Measurements from ENCODE around the gene TTLL6.

Gene TTLL6

DNA sequence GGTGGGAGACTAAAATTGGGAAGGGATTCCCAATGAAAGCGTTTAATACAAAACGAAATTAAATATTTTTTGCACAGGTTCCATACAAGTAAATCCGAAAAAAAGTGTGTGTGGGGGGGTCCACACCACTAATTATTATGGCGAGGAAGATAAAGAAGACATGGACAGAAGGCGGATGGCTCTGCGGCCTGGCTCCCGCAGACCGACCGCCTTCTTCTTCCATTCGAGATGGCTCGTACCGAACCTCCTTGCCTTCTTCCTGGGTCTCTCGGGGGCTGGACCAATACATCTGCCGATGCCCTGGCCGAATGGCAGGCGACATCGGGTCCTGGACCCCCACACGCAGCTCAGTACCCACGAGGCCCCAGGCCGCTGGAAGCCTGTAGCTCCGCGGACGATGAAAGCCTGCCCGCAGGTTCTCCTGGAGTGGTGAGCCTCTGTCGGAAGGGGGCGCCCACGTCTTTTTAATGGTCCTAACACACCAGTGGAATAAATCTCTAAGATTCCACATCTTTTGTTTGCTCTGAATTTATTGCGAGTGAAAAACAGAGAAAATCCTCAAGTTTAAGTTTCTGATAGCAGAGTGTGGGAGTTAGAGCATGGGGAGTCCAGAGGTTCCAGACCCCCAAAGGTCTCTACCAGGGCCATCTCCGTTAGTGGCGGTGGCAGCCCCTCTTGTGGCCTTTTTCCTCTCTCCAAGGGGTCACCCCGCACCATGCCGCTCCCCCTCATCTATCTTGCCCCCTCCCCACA lies 92.6 kb downstream of the TTLL6 start:
- WGBS, 2 experiments: 8 to 10% methylated on average over 32 of the region's 32 CpGs
- Histone ChIP-seq H3K27me3 (ENCODE audit: control insufficient read depth, insufficient read depth, low read length, poor library complexity, severe bottlenecking) (peaks cover 100% of the 10 kb centered on the region), H3K4me1 (ENCODE audit: control insufficient read depth, insufficient read depth, low read length) (peaks cover 1% of the 10 kb centered on the region), H3K9me3 (ENCODE audit: control insufficient read depth, low read length) (no peaks in the 10 kb centered on the region), H3K4me3 (ENCODE audit: insufficient read depth, low read depth, low read length) (no peak overlapping the region), H3K36me3 (ENCODE audit: control insufficient read depth, insufficient read depth, low read length) (no peaks in the 10 kb centered on the region), H3K27ac (ENCODE audit: insufficient read depth, low read depth, low read length, poor library complexity, severe bottlenecking) (no peak overlapping the region)

DNA sequence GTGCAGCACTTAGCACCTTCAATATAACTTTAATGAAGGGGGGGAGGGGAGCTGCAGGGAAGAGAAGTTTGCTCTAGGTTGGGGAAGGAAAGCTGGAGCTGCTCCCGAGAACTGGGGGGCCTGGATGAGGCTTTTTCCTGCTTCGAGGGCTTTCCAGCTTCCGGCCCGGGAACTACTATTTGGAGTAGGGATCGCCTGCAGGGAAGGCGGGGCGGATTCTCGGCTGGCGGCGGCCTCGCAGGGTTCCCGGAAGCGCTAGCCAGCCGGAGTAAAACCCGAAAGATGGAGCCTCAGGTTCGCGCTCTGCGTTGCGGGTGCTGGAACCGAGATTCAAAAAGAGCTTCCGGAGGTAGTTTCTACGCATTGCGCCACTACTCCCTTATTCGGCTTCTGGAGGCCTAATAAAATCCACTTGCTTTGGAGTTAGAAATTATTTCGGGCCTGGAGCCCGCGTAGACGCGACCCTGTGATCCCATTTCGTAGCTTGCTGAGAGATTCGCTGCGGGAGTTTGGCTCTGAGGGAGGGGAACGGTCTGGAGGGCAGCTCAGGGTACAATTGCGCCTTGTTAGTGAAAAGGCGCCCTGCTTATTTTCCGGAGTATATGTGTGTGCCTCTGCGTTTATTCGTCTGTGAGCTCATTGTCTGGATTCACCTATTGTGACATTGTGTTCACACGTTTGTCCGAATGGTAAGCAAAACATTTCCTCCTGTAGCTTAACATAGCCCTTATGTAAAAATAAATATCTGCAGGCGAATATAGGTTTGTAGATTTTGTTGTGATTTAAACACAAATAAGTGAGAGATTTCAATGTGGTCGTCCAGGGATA lies 93.4 kb downstream of the TTLL6 start:
- 2% methylated on average over 41 to 42 of the region's 42 CpGs for whole genome bisulfite sequencing, 2 experiments
- H3K27me3 ChIP-seq (ENCODE audit: control insufficient read depth, insufficient read depth, low read length, poor library complexity, severe bottlenecking): peaks cover 100% of the 10 kb centered on the region
- no peaks in the 10 kb centered on the region for H3K9me3 ChIP-seq (ENCODE audit: control insufficient read depth, low read length)
- H3K36me3 ChIP-seq (ENCODE audit: control insufficient read depth, insufficient read depth, low read length): no peaks in the 10 kb centered on the region
- peaks cover 9% of the 10 kb centered on the region for H3K4me1 ChIP-seq (ENCODE audit: control insufficient read depth, insufficient read depth, low read length)
- no peak overlapping the region for H3K4me3 ChIP-seq (ENCODE audit: insufficient read depth, low read depth, low read length)
- no peak overlapping the region for H3K27ac ChIP-seq (ENCODE audit: insufficient read depth, low read depth, low read length, poor library complexity, severe bottlenecking)

DNA sequence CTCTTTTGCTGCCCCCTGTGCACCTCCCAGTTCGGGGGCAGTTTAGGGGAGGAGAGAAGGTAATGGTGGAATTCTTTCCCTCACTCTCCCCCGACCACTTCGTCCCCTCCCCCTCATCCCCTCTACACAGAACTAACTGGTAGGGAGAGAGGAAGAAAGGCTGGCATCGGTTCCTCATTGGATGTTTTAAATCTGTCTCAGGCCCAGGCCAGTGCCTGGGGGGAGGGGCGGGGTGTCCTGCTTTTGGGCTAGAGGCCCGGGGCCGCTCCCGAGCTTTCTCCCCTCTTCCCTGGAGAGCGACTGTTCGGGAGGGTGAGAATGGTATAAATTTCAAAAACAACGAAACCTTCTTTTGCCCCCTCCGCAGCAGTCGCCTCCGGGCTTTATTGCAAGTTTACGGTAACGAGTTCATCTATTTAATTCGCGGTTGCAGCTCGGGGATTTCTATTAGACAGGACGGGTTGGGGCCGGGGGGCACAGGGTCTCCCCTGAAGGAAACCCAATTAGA lies 94.1 kb downstream of the TTLL6 start, which contains the start of gene PRAC2:
Gene PRAC2, plus strand, starts transcription at position 271 of the 508 bp plus-strand sequence. CDS start 1,226 bp downstream, outside the sequence.
- no peak within 1 kb of the TSS for H3K4me3 ChIP-seq (ENCODE audit: insufficient read depth, low read depth, low read length)
- 3 to 5% methylated on average over 18 to 19 of the region's 21 CpGs for WGBS, 2 experiments
- H3K36me3 ChIP-seq (ENCODE audit: control insufficient read depth, insufficient read depth, low read length): no peaks in the 10 kb centered on the region
- no peak within 1 kb of the TSS for H3K27ac ChIP-seq (ENCODE audit: insufficient read depth, low read depth, low read length, poor library complexity, severe bottlenecking)
- H3K27me3 ChIP-seq (ENCODE audit: control insufficient read depth, insufficient read depth, low read length, poor library complexity, severe bottlenecking): peaks cover 100% of the 10 kb centered on the region
- peaks cover 15% of the 10 kb centered on the region for H3K4me1 ChIP-seq (ENCODE audit: control insufficient read depth, insufficient read depth, low read length)
- no peaks in the 10 kb centered on the region for H3K9me3 ChIP-seq (ENCODE audit: control insufficient read depth, low read length)

DNA sequence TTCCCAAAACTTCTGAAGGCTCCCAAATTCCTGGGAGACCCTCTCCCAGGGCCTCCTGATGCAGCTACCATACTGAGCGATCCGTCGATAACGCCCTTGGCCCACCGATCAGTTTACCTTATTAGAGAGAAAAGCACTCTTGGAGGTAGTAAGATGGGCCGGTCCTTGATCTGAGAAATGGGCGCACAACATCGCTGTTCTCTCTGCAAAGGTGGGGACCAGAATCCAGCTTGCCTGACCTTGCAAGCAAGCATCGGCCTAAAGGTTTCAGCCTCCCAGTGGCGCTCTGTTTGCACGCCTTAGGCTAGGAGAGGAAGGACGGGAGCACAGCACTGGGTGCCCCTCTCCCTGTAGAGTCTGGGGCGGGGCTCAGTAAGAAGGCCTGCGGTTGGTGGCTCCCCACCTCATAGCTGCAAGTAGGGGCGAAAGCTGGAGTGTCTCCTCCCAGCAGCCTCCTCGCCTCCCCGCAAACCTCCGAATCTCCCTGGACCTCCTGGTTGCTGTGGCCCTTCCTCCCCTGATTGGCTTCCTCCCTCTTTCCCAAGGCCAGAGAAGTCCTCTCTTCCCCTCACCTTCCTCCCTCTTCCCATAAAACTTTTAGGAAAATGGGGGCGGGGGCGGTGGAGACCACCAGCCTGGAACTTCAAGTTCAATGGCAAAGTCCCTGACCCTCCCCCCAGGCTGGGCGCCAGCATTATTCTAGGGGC lies 94.7 kb downstream of the TTLL6 start, which contains the start of gene PRAC1:
Gene PRAC1, minus strand, starts transcription at position 318 of the 707 bp plus-strand sequence. Its CDS starts 126 bp downstream, at position 192.
- Histone ChIP-seq H3K36me3 (ENCODE audit: control insufficient read depth, insufficient read depth, low read length) (no peaks in the 10 kb centered on the region), H3K4me1 (ENCODE audit: control insufficient read depth, insufficient read depth, low read length) (peaks cover 15% of the 10 kb centered on the region), H3K4me3 (ENCODE audit: insufficient read depth, low read depth, low read length) (no peak within 1 kb of the TSS), H3K27me3 (ENCODE audit: control insufficient read depth, insufficient read depth, low read length, poor library complexity, severe bottlenecking) (peaks cover 100% of the 10 kb centered on the region), H3K9me3 (ENCODE audit: control insufficient read depth, low read length) (no peaks in the 10 kb centered on the region), H3K27ac (ENCODE audit: insufficient read depth, low read depth, low read length, poor library complexity, severe bottlenecking) (no peak within 1 kb of the TSS)
- WGBS, 2 experiments: 22 to 29% methylated on average over 21 of the region's 21 CpGs

DNA sequence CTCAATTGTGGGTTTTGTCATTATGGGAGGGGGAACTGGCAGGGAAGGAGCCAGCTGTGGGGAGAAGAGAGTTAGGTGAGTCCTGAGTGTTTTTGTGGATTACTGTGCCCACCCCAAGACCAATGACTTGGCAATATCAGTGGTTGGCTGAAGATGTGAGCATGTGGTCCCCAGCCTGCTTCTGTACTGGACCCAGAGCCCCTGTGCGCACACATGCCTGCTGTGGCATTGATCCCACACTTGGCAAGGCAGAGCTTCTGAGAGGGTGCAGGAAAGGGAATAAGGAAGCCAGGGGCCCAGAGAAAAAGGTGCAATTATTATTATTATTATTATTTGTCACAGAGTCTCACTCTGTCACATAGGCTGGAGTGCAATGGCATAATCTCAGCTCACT lies 96.0 kb downstream of the TTLL6 start:
- peaks cover 15% of the 10 kb centered on the region for H3K4me1 ChIP-seq (ENCODE audit: control insufficient read depth, insufficient read depth, low read length)
- H3K36me3 ChIP-seq (ENCODE audit: control insufficient read depth, insufficient read depth, low read length): no peaks in the 10 kb centered on the region
- H3K27me3 ChIP-seq (ENCODE audit: control insufficient read depth, insufficient read depth, low read length, poor library complexity, severe bottlenecking): peaks cover 100% of the 10 kb centered on the region
- H3K27ac ChIP-seq (ENCODE audit: insufficient read depth, low read depth, low read length, poor library complexity, severe bottlenecking): no peak overlapping the region
- 77 to 88% methylated on average over 1 of the region's 1 CpG for WGBS, 2 experiments
- no peak overlapping the region for H3K4me3 ChIP-seq (ENCODE audit: insufficient read depth, low read depth, low read length)
- H3K9me3 ChIP-seq (ENCODE audit: control insufficient read depth, low read length): no peaks in the 10 kb centered on the region

DNA sequence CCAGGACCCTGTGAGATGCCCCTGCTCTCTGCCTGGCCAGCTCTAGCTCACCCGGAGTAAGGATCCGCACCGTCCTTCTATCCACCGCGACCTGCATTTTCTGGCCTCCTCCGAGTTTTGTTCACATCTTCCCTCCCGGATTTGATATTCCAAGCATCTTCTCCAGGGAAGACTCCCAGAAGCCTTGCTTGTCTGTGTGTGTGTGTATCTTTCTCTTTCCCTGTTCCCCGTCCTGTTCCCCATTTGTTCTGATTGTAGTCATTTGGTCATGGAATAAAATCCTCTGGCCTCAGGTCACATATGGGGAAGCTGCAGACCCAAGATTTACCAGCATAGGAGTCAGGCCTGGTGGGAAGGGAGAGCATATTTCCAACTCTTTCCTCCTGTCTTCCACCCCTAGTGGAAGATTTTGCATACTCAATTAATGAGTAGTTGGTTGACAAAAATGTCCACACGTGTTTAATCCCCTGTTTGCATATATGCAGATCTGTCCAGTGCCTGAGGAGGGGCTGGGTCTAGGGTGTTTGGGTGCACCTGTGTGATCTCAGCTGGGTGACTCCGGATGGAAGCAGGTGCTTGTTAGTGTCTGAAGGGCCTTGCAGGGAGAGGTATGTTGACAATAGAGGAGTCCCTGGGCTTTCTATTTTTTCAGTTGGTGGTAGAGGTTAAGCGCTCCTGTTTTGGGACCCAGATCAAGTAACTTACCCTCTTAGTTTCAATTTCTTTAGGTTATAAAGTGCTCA lies 96.6 kb downstream of the TTLL6 start:
- H3K4me3 ChIP-seq (ENCODE audit: insufficient read depth, low read depth, low read length): no peak overlapping the region
- no peak overlapping the region for H3K27ac ChIP-seq (ENCODE audit: insufficient read depth, low read depth, low read length, poor library complexity, severe bottlenecking)
- no peaks in the 10 kb centered on the region for H3K36me3 ChIP-seq (ENCODE audit: control insufficient read depth, insufficient read depth, low read length)
- H3K27me3 ChIP-seq (ENCODE audit: control insufficient read depth, insufficient read depth, low read length, poor library complexity, severe bottlenecking): peaks cover 100% of the 10 kb centered on the region
- WGBS, 2 experiments: 2 to 7% methylated on average over 8 to 11 of the region's 11 CpGs
- H3K9me3 ChIP-seq (ENCODE audit: control insufficient read depth, low read length): no peaks in the 10 kb centered on the region
- peaks cover 15% of the 10 kb centered on the region for H3K4me1 ChIP-seq (ENCODE audit: control insufficient read depth, insufficient read depth, low read length)

DNA sequence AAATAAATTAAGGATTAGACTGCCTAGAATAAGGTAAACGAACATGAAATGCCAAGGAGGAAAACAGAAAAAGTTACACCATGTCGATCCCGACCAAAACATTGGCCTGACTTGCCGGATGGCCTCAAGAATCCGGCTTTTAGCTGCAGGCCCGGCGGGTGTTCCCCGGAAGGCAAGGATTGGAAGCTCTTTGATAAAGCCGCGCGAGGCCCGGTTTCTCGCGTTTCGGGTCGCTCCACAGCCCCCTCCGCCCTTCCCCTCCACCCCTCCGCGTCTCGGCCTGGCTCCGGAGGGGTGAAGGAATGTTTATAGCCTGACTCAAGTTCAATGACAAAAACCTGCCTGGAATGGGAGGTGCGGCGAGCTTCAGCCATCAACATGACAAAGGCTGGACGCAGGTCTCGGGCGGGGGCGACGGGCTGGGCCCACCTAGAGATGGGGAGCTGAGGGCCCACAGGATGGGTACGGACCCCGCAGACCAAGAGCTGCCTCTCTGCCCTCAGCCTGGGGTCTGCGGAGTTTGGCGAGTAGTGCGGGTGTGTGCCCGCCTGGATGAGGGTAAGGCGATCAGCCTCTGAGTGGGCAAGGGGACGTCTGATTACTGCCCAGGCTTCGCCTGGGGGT lies 97.3 kb downstream of the TTLL6 start:
- 2% methylated on average over 37 of the region's 37 CpGs for WGBS, 2 experiments
- Histone ChIP-seq H3K27me3 (ENCODE audit: control insufficient read depth, insufficient read depth, low read length, poor library complexity, severe bottlenecking) (peaks cover 100% of the 10 kb centered on the region), H3K4me1 (ENCODE audit: control insufficient read depth, insufficient read depth, low read length) (peaks cover 15% of the 10 kb centered on the region), H3K9me3 (ENCODE audit: control insufficient read depth, low read length) (no peaks in the 10 kb centered on the region), H3K27ac (ENCODE audit: insufficient read depth, low read depth, low read length, poor library complexity, severe bottlenecking) (no peak overlapping the region), H3K4me3 (ENCODE audit: insufficient read depth, low read depth, low read length) (no peak overlapping the region), H3K36me3 (ENCODE audit: control insufficient read depth, insufficient read depth, low read length) (no peaks in the 10 kb centered on the region)

DNA sequence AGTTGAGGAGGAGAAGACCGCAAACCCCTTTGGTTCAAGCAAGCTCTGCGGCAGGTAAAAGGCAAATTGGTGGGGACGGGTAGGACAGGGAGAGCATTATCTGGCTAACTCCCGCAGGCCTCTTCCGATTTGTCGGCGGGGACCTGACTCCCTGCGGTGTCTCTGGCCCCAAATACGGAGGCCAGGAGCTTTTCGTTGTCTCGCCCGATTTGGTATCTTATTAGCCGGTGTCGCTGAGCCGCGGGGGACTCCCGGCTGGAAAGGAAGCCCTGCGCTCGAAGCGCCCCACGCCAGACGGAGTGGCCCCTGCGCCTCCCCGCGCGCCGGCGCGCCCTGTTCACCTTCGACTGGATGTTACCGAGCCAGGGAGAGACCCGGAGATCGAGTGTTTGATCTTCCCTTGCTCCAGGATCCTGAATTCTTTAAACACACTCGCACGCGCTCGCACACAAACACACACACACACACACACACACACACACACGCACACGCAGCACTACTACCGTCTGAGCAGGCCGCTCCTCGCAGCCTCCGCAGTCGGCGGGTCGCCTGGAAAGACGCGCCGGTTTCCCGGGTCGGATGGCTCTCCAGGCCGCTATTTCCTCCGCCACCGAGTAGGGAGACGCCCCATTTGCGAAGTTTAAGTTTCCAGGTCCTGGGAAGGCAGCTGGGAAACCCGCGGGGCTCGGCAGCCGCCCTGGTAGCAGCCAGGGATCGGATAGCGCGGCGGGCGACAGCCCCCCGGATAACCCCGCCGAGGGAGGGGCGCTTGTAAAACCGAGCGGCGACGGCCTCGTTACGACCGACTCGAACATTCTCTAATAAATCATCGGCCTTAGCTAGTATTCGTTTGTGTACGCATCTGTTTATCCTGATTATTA lies 98.0 kb downstream of the TTLL6 start:
- WGBS, 2 experiments: 1% methylated on average over 80 of the region's 80 CpGs

More for the DNA sequence above, 98.0 kb downstream of the TTLL6 start:
- peaks cover 15% of the 10 kb centered on the region for H3K4me1 ChIP-seq (ENCODE audit: control insufficient read depth, insufficient read depth, low read length)
- peaks cover 100% of the 10 kb centered on the region for H3K27me3 ChIP-seq (ENCODE audit: control insufficient read depth, insufficient read depth, low read length, poor library complexity, severe bottlenecking)
- no peak overlapping the region for H3K27ac ChIP-seq (ENCODE audit: insufficient read depth, low read depth, low read length, poor library complexity, severe bottlenecking)
- no peaks in the 10 kb centered on the region for H3K9me3 ChIP-seq (ENCODE audit: control insufficient read depth, low read length)
- H3K4me3 ChIP-seq (ENCODE audit: insufficient read depth, low read depth, low read length): no peak overlapping the region
- no peaks in the 10 kb centered on the region for H3K36me3 ChIP-seq (ENCODE audit: control insufficient read depth, insufficient read depth, low read length)

Data from ectodermal cell (in vitro differentiated cells).